Skeletal muscle cell (primary cell): ENCODE measurements around the gene AATF.

Experiments
- DNase-seq: peaks from one replicate; pipeline ENCODE4 v3.0.0-alpha.2; 2010; ENCODE audit warnings: low read depth
- H3K4me3 ChIP-seq: 2 replicates; pipeline ENCODE4 v1.5.1; 2011; ENCODE audit warnings: low read depth, mild to moderate bottlenecking, control low read depth, low read length, moderate library complexity

The AATF gene

GRCh38 chr17:37028040-37028439, 79.3 kb downstream of the AATF start:
- no peak for DNase-seq
- H3K4me3 ChIP-seq: no peak overlapping the region

- no peak for DNase-seq
- H3K4me3 ChIP-seq: no peak overlapping the region
Measured at GRCh38 chr17:37031493-37032083, 82.8 kb downstream of the AATF start.

GRCh38 chr17:37037590-37038155, 88.9 kb downstream of the AATF start:
- no peak for DNase-seq
- H3K4me3 ChIP-seq: no peak overlapping the region

- no peak overlapping the region for H3K4me3 ChIP-seq
- no peak for DNase-seq
Measured at GRCh38 chr17:37039269-37039668, 90.5 kb downstream of the AATF start.

- no peak overlapping the region for H3K4me3 ChIP-seq
- no peak for DNase-seq
Measured at GRCh38 chr17:37041932-37042331, 93.2 kb downstream of the AATF start.

GRCh38 chr17:37043201-37043600, 94.4 kb downstream of the AATF start:
- DNase-seq: no peak
- H3K4me3 ChIP-seq: no peak overlapping the region

- no peak for DNase-seq
- H3K4me3 ChIP-seq: no peak overlapping the region
Measured at GRCh38 chr17:37045351-37045922, 96.7 kb downstream of the AATF start.

- H3K4me3 ChIP-seq: no peak overlapping the region
- DNase-seq: peak; percentile 66
Measured at GRCh38 chr17:37047631-37048104, 98.9 kb downstream of the AATF start.

- no peak for DNase-seq
- no peak overlapping the region for H3K4me3 ChIP-seq
Measured at GRCh38 chr17:37048811-37049210, 100.1 kb downstream of the AATF start.

GRCh38 chr17:37050920-37051319, 102.2 kb downstream of the AATF start:
- no peak for DNase-seq
- H3K4me3 ChIP-seq: no peak overlapping the region

GRCh38 chr17:37051381-37051780, 102.6 kb downstream of the AATF start:
- no peak overlapping the region for H3K4me3 ChIP-seq
- no peak for DNase-seq

GRCh38 chr17:37051833-37052232, 103.1 kb downstream of the AATF start:
- no peak overlapping the region for H3K4me3 ChIP-seq
- no peak for DNase-seq

GRCh38 chr17:37052450-37052849, 103.7 kb downstream of the AATF start:
- DNase-seq: no peak
- no peak overlapping the region for H3K4me3 ChIP-seq

GRCh38 chr17:37054894-37055293, 106.1 kb downstream of the AATF start:
- DNase-seq: no peak
- H3K4me3 ChIP-seq: no peak overlapping the region

GRCh38 chr17:37056622-37057021, 107.9 kb downstream of the AATF start:
- no peak overlapping the region for H3K4me3 ChIP-seq
- no peak for DNase-seq

GRCh38 chr17:37059493-37059892, 110.7 kb downstream of the AATF start:
- DNase-seq: no peak
- H3K4me3 ChIP-seq: no peak overlapping the region

GRCh38 chr17:37060094-37060493, 111.3 kb downstream of the AATF start:
- no peak for DNase-seq
- no peak overlapping the region for H3K4me3 ChIP-seq

GRCh38 chr17:37060928-37061327, 112.2 kb downstream of the AATF start:
- no peak for DNase-seq
- H3K4me3 ChIP-seq: no peak overlapping the region

GRCh38 chr17:37062021-37062420, 113.3 kb downstream of the AATF start:
- no peak overlapping the region for H3K4me3 ChIP-seq
- DNase-seq: no peak

- H3K4me3 ChIP-seq: no peak overlapping the region
- no peak for DNase-seq
Measured at GRCh38 chr17:37064206-37064605, 115.5 kb downstream of the AATF start.

- no peak for DNase-seq
- no peak overlapping the region for H3K4me3 ChIP-seq
Measured at GRCh38 chr17:37064956-37065355, 116.2 kb downstream of the AATF start.
